ENCODE data around the gene CYP4F22.

GRCh38 chr19:15540435-15540834 is 32.1 kb downstream of the CYP4F22 start:
- TF ChIP-seq POLR2AphosphoS5 (IDR thresholded peaks at IDR 0.05; ENCODE audit: low read depth, low read length), result no peak
- TF ChIP-seq, protein P1, sequence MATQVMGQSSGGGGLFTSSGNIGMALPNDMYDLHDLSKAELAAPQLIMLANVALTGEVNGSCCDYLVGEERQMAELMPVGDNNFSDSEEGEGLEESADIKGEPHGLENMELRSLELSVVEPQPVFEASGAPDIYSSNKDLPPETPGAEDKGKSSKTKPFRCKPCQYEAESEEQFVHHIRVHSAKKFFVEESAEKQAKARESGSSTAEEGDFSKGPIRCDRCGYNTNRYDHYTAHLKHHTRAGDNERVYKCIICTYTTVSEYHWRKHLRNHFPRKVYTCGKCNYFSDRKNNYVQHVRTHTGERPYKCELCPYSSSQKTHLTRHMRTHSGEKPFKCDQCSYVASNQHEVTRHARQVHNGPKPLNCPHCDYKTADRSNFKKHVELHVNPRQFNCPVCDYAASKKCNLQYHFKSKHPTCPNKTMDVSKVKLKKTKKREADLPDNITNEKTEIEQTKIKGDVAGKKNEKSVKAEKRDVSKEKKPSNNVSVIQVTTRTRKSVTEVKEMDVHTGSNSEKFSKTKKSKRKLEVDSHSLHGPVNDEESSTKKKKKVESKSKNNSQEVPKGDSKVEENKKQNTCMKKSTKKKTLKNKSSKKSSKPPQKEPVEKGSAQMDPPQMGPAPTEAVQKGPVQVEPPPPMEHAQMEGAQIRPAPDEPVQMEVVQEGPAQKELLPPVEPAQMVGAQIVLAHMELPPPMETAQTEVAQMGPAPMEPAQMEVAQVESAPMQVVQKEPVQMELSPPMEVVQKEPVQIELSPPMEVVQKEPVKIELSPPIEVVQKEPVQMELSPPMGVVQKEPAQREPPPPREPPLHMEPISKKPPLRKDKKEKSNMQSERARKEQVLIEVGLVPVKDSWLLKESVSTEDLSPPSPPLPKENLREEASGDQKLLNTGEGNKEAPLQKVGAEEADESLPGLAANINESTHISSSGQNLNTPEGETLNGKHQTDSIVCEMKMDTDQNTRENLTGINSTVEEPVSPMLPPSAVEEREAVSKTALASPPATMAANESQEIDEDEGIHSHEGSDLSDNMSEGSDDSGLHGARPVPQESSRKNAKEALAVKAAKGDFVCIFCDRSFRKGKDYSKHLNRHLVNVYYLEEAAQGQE (IDR thresholded peaks at IDR 0.05; ENCODE audit: insufficient read depth in 1 of 2, low read depth in 2 of 2, low read length in 2 of 2), result no peak

All from PFSK-1 (cell line).